HG02798 (cell line): ENCODE measurements around the gene ASIC3.
"Not testable (repeated sequence)": the region's sequence is repeated elsewhere in the genome, so short reads cannot be mapped to it uniquely, and the experiment has no call there.

ENCODE experiments used
- ATAC-seq: cut with Tn5 transposase; IDR thresholded peaks from one replicate; pipeline ENCODE4 v1.9.1; 2021; ENCODE audit warnings: mild to moderate bottlenecking; ENCODE audit not compliant: unreplicated experiment, poor library complexity

Gene ASIC3

GRCh38 chr7:151031011-151031410 is 17.3 kb upstream of the ASIC3 start:
- ATAC-seq = no peak

DNA sequence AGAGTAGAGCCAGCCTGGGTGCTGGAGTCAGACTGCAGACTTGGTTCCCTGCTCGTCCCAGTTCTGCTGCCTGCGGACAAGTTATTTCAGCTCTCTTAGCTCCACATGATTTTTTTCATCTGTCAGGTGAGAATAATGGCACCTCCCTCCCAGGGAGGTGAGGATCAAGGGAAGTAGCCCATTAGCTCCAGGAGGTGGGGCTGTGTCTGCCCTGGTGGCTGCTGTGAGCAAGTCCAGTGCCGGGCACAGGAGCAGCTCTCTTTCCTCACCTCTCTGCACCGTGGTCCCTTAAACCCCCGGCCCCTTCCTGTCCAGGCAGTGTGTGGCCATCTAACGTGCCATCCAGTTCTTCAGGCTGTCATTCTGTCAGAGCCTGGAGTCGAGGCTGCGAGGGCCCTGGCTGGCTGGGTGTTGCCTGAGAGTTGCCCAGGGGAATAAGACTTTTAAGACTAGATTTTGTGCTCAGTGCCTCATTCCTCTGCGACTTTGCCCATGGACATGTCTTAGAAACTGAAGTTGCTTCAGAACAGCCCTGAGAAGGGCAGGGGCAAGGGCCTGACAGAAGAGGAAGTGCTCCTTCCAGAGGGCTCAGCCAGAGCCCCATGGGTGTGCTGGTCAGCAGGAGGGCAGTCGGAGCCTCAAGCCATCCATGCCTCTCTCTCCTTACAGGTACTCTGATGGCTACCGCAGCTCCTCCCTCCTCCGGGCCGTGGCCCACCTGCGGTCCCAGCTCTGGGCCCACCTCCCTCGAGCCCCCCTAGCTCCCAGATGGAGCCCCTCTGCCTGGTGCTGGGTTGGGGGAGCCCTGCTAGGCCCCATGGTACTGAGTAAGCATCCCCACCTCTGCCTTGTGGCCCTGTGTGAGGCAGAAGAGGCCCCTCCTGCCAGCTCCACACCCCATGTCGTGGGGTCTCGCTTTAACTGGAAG is 15.1 kb upstream of the ASIC3 start:
- no peak for ATAC-seq

- ATAC-seq = no peak
These were observed 14.5 kb upstream of the ASIC3 start for GRCh38 chr7:151033864-151034249.

GRCh38 chr7:151034312-151035025 is 13.9 kb upstream of the ASIC3 start:
- ATAC-seq = no peak

GRCh38 chr7:151035026-151035717 is 13.2 kb upstream of the ASIC3 start:
- ATAC-seq = no peak

GRCh38 chr7:151035902-151036301 is 12.4 kb upstream of the ASIC3 start:
- no peak for ATAC-seq

DNA sequence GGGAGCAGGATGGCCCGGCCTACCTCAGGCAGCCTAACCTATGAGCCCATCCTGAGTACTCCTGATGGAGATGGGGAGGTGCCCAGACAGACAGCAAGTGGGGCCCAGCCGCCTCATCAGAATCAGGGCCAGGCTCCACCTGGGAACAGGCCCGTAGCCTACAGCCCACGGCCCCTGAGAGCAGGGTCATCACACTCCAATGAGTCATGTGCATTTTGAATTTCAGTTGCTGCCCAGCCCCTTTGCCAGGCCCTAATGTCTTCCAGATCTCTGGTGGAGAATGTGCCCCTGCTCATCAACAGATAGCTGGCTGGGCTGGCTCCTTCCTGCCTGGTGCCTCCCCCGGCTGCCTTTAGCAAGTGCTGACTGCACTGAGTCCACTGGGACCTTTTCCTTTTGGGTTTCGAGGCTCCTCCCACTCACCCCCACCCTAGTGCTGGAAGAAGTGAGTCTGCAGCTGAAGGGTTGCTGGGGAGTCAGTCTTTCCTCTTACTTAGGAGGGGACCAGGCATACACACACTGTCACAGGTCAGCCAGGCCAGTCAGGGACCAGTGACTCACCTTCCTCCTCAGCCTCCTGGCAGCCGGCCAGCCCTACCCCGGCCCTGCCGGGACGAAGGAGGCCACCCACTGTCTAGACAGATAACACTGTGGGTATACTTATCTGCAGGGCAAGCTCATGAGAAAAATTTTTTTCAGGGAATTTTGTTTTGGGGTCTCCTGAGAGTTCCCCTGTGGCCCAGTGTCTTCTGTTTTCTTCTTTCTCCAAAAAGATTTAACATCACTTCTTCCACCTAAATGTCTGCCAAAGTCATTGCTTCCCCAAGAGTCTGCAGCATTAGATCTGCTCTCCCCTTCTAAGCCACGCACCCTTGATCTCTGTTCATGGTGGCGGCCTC is 9.1 kb upstream of the ASIC3 start:
- ATAC-seq = peak; percentile 37

DNA sequence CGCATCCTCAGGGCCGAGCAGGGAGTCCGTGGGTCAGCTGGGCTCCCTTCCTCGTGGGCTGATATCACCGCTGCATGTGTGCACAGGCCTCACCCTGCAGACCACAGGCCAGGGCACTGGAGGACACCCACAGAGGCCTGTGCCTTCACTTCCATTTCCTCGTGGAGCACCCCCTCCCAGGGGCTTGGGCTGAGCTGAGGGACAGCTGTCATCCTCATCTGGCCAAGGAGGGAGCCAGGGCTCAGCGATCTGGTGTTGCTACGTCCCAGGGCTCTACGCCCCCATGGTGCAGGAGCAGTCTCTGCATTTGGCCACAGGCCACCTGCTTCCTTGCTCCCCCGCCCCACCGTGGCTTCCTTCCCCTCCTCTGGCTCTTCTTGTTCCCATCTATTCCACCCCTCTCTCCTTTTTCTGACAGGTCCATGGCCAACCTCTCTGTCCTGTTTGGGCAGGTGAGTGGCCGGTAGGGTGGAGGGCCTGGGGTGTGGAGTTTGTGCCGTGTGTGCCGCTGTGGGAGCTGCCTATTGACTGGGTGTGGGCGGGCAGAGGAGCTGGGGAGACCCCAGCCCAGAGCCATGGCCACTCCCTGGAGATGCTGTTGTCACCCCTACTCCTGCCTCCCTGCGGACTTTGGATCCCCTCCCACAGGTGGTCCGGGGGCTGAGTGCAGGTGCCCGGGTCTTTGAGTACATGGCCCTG is 8.3 kb upstream of the ASIC3 start:
- no peak for ATAC-seq

- ATAC-seq = no peak
These were observed 7.5 kb upstream of the ASIC3 start for GRCh38 chr7:151040616-151041375.

GRCh38 chr7:151043449-151043848 is 4.9 kb upstream of the ASIC3 start:
- ATAC-seq = not testable (repeated sequence)

GRCh38 chr7:151043959-151044358 is 4.4 kb upstream of the ASIC3 start:
- ATAC-seq = no peak

DNA sequence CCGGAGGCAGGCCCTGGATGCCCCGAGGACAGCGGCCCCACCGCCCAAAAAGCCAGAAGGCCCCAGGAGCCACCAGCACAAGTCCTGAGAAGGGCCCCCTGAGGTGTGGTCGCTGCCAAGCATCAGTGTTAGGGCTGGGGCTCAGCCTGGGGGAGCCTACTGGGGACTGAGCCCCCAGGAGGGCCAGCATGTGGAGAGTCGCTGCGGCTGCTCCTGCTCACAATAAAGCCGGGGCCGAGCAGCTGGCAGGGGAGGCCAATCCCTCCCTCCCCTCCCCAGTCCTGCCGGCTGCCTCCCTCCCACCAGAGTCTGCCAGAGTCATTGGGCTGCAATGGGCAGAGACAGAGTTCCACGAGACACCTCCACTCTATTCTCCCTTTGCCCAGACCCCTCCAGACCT is 3.1 kb upstream of the ASIC3 start:
- no peak for ATAC-seq

DNA sequence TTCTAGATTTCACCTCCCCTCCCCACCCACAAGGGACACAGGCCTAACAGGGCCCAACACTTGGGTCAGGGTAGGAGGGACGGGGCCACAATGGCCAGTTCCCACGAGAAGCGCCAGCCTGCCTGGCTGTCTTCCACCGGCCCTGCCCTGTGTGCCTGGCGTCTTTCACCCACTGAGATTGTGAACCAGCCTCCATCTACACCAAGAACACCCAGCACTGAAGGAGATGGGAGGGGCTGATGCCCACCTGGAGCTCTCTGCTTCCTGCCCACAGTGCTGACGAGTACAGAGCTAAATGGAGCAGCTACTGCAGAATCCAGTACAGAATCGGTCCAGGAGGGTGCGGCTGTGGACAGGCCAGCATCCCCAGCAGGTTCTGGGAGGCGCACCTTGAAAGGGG is 2.4 kb upstream of the ASIC3 start:
- ATAC-seq = no peak

DNA sequence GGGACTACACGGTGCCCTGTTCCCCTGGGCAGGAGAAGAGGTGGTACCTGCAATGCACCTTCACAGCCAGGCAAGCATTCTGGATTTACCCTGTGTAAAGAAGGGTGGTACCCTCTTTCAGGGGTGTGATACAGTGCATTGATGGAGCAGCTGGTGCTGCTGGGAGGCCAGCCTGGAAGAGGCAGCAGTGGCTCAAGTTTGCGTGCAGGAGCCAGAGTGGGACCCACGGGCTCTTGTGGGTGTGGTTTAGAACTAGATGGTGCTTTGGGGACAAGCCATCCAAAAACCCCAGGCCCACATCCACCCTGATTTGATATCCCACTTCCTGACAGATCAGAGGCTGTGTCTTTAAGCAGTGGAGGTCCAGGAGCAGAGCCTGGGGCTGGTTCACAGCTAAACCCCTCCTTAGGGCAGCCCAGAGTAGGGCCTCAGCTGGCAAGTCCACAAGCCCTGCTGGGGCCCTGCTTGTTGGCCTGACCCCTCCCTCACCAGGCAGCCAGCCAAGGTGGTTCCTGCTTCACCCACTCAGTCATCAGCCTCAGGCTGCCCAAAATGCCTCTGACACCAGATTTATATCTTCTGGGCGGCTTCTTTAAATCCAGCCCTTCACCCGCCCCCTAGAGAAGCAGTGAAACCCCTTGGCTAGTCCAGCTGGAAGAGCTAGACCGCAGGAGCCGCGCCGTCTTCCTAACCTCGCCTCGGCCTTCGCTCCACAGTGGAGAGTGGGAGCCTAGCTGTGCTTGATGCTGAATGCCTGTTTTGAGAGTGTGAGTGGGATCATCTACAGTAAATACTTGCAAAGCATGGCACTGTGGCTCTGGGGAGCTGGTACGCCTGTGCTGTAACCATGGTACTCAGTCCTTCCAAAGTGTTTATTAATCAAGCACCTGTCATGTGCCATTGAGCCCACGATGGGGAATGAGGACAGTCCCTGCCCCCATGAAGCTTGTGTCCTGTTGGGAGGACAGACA is 1.4 kb upstream of the ASIC3 start:
- ATAC-seq = no peak

DNA sequence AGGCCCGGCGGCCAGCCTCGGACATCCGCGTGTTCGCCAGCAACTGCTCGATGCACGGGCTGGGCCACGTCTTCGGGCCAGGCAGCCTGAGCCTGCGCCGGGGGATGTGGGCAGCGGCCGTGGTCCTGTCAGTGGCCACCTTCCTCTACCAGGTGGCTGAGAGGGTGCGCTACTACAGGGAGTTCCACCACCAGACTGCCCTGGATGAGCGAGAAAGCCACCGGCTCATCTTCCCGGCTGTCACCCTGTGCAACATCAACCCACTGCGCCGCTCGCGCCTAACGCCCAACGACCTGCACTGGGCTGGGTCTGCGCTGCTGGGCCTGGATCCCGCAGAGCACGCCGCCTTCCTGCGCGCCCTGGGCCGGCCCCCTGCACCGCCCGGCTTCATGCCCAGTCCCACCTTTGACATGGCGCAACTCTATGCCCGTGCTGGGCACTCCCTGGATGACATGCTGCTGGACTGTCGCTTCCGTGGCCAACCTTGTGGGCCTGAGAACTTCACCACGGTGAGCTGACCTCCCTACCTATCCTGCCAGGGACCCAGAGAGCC is 656 bp downstream of the ASIC3 start:
- ATAC-seq = no peak

DNA sequence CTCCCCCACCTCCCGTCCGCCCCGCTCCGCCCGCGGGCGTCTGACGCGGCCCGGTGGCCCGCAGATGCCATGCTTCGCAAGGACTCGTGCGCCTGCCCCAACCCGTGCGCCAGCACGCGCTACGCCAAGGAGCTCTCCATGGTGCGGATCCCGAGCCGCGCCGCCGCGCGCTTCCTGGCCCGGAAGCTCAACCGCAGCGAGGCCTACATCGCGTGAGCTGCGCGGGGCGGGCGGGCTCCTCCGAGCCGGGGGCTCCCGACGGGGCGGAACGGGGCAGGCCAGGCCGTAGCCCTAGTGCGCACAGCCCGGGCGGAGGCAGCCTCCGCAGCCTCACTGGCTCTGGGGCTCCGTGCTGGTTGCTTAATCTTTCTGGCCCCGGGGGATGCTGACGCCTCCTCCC is 2.8 kb downstream of the ASIC3 start:
- no peak for ATAC-seq

DNA sequence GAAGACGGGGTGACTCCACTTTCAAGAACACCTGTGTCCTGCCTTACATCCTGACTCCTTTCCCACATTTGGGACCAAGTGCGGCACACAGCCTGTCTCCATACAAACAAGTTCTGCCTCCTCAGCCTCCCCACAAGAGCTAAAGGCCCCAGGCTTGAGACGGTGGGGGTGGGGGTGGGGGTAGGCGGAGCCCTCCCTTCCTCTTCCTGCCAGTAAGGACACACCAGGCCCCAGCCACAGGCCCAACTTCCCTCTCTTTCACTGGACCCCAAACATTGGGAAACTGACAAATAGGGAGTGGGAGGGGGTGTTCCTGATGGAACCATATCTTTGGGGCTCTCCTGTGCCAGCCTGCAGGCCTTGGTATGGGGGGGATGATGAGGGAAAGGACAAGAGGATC is 4.8 kb downstream of the ASIC3 start:
- ATAC-seq = no peak
